ENCODE results near the gene NMUR2.

Gene NMUR2, protein sequence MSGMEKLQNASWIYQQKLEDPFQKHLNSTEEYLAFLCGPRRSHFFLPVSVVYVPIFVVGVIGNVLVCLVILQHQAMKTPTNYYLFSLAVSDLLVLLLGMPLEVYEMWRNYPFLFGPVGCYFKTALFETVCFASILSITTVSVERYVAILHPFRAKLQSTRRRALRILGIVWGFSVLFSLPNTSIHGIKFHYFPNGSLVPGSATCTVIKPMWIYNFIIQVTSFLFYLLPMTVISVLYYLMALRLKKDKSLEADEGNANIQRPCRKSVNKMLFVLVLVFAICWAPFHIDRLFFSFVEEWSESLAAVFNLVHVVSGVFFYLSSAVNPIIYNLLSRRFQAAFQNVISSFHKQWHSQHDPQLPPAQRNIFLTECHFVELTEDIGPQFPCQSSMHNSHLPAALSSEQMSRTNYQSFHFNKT

DNA sequence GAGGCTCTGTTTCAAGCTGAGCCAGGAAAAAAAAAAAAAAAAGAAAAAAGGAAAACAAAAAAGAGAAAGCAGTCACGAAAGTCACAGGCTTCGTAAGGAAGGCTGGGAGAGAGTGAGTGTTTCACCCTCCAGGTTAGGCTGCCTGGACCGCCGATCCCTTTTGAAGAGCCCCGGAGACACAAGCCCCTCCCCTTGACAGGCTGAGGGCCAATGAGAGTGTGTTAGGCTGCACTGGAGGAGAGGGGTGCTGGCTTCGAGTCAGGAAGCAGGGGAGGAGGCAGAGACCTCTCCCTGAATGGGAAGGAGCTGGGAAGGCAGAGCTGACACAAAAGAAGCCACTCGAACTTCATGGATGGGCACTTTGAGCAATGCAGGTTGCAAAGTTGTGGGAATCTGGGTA, at the start of gene NMUR2:
TSS of gene NMUR2 (minus strand) at position 135 of the 400 bp plus-strand sequence. CDS start 166 bp downstream, outside the sequence.
- no peak for TF ChIP-seq ZFX (IDR thresholded peaks at IDR 0.05)
- TF ChIP-seq, protein P1, sequence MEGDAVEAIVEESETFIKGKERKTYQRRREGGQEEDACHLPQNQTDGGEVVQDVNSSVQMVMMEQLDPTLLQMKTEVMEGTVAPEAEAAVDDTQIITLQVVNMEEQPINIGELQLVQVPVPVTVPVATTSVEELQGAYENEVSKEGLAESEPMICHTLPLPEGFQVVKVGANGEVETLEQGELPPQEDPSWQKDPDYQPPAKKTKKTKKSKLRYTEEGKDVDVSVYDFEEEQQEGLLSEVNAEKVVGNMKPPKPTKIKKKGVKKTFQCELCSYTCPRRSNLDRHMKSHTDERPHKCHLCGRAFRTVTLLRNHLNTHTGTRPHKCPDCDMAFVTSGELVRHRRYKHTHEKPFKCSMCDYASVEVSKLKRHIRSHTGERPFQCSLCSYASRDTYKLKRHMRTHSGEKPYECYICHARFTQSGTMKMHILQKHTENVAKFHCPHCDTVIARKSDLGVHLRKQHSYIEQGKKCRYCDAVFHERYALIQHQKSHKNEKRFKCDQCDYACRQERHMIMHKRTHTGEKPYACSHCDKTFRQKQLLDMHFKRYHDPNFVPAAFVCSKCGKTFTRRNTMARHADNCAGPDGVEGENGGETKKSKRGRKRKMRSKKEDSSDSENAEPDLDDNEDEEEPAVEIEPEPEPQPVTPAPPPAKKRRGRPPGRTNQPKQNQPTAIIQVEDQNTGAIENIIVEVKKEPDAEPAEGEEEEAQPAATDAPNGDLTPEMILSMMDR (conservative IDR thresholded peaks at IDR 0.05) = no peak
- no peak within 1 kb of the TSS for H3K27ac ChIP-seq

DNA sequence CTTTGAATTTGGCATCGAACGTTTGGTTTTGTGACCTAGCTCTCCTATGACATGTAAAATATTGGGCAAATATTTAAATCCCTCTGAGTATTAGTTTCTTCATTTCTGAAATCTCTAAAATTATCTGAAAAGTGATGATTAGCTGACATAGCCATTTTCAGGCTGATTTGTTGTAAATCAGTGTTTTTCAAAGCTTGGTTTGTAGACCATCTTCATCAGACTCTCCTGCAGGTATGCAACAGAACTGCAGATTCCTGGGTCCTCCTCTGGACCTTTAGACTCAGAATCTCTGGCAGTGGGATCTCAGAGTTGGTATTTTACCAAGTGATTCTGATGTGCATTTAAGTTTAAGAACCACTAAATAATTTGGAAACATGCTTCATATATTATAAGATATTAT, 38.9 kb upstream of the NMUR2 start:
- H3K27ac ChIP-seq = no peak overlapping the region
- TF ChIP-seq, protein P1 (conservative IDR thresholded peaks at IDR 0.05) = no peak
- no peak for TF ChIP-seq ZFX (IDR thresholded peaks at IDR 0.05)

DNA sequence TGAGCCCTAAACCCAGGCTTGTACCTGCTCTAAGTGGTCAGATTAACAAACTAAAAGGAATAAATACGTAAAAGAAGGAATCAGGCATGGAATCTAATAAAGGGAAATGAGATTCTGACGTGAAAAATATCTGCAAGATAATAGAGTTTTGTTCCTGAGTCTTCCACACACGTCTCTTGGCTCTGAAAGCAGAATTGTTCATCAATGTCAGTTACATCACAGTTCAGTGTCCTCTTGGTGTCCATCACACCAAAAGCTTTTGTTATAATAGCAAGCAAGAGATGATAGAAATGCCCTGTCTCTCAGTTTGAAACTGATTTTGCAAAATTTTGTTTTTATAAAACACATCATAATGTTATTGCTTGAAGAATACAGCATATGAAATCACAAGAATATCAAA, 34.7 kb upstream of the NMUR2 start:
- H3K27ac ChIP-seq = no peak overlapping the region

DNA sequence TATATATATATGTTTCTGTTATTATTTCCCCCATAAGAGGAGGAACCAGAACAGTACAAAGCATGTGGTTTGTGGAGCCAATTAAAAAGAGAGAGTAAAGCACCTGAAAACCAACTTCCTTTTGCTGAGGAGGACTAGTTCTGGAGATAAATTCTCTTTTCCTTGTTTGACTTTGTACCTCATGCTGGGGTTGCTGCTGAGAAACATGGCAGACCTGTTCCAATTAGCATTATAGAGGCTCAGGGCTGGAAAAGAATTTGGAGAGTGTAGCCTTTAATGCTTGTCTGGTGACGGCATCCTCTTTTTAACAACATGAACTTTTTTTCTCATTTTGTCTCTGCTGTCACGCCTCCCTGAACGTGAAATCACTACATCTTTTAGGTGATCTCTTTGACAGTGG, 32.8 kb upstream of the NMUR2 start:
- TF ChIP-seq ZFX (IDR thresholded peaks at IDR 0.05) = no peak
- TF ChIP-seq, protein P1 (conservative IDR thresholded peaks at IDR 0.05) = no peak
- H3K27ac ChIP-seq = no peak overlapping the region

More for the DNA sequence above, 34.7 kb upstream of the NMUR2 start:
- no peak for TF ChIP-seq ZFX (IDR thresholded peaks at IDR 0.05)
- TF ChIP-seq, protein P1 (conservative IDR thresholded peaks at IDR 0.05) = no peak

DNA sequence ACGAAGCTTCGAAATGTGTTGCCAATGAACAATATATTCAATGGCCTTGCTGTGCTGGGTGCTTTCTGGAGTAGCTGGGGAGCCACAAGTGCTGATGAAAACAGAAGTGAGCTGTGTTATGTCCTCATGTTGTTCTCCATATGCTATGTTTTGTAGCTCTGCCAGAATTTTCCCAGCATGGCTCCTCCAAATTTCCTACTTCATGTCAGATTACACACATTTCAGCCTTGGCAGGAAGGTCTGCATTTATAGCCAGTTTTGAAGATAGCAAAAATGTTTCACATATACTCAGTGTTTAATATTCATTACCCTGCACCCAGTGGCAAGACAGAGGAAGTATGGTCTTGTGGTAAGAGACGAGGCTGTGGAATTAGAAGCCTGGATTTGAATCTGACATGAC, 22.6 kb upstream of the NMUR2 start:
- H3K27ac ChIP-seq = no peak overlapping the region
- TF ChIP-seq, protein P1 (conservative IDR thresholded peaks at IDR 0.05) = no peak
- TF ChIP-seq ZFX (IDR thresholded peaks at IDR 0.05) = no peak

DNA sequence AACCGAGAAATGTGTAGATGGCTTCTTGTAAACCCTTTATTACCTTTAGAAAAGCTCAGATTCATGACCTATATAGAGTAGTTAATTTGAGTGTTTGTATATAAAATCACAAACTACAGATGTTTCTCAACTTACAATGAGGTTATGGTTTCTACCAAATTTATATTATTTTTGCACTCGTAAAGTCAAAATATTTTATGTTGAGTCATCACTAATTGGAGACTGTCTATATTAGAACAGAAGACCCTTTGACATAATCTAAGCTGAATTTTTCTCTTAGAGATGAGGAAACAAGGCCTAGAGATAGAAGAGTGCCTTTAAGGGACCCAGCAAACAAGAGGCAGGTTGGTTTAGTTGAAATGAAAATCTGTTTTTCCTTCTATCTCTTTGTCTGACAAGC, 20.0 kb upstream of the NMUR2 start:
- TF ChIP-seq, protein P1 (conservative IDR thresholded peaks at IDR 0.05) = no peak
- no peak for TF ChIP-seq ZFX (IDR thresholded peaks at IDR 0.05)
- no peak overlapping the region for H3K27ac ChIP-seq

DNA sequence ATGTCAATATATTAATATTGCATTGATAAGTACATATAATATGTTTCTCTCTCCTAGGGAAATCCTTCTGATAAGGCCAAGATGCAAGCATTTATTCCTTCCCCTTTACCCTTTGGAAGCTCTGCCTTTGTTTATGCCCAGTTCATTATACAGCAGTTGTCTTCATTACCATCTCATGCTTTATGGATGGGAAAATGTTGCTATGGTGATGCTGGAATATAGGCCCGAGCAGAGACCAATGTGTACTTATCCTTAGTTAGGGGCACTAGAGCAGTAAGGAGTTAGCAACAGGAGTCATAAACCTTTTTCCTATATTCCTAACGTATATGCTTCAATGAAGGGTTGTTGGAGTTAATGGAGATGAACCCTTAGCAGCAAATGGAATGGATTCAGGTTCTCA, 19.4 kb upstream of the NMUR2 start:
- H3K27ac ChIP-seq = no peak overlapping the region
- no peak for TF ChIP-seq ZFX (IDR thresholded peaks at IDR 0.05)
- TF ChIP-seq, protein P1 (conservative IDR thresholded peaks at IDR 0.05) = no peak

All from C4-2B (cell line).